ENCODE results near the gene TLE2. TPM values are rescaled to one million over a fixed set of nuclear protein-coding genes. Genes with fewer than 3 reads are reported as not detected.

Gene TLE2
- total RNA-seq, 1 experiment from 2014 or later = 3.1 TPM

DNA sequence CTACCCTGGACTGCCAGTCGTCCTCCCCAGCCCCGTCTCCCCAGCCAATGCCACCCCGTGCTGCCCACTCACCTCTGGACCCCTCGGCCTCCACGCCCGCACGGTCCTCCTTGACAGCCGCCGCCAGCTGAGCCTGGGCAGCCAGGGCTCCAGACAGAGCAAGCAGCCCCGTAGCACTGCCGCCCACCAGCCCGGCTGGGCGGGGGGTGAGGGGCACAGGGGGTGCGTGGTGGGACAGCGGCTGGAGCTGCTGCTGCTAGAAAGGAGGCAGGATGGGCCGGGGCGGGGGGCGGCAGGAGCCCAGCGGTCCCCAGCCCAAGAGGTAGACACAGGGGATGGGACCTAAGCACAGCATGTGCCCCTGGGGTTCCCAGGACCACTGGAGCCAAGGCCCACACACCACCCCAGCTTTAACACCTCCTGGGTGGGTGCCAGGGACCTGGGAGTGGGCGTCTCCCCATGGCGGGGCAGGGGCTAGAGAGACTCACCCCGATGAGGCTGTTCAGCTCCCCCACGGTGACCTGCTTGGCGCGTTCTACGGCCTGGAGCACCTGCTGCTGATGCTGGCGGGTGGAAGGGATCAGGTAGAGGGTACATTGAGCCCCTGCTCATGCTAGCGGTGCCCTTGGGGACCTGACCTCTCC, 9.7 kb downstream of the TLE2 start:
- no peak overlapping the region for H4K5ac ChIP-seq (ENCODE audit: insufficient read length, low read depth, low read length)
- no peaks in the 10 kb centered on the region for H3K9me3 ChIP-seq (ENCODE audit: control insufficient read depth, low read depth, low read length)
- no peak overlapping the region for H3K9ac ChIP-seq (ENCODE audit: extremely low read depth, insufficient read length, low read length)
- H3K23me2 ChIP-seq (ENCODE audit: insufficient read length, low read depth, low read length, poor library complexity, severe bottlenecking) = no peaks in the 10 kb centered on the region
- H2BK12ac ChIP-seq (ENCODE audit: insufficient read length, low read depth, low read length) = no peak overlapping the region
- no peak overlapping the region for H3K4me3 Mint-ChIP-seq
- no peak overlapping the region for H2BK15ac ChIP-seq (ENCODE audit: low read depth, low read length)
- H4K91ac ChIP-seq (ENCODE audit: insufficient read length, low read depth, low read length) = no peak overlapping the region
- H3K23ac ChIP-seq (ENCODE audit: insufficient read length, low read depth, low read length) = no peak overlapping the region
- no peaks in the 10 kb centered on the region for H3K79me2 ChIP-seq (ENCODE audit: insufficient read depth, low read length)
- no peak overlapping the region for H3K4me2 ChIP-seq (ENCODE audit: insufficient read depth, insufficient read length, low read length)
- no CpG with 5 or more reads among the region's 28 CpGs for WGBS (ENCODE audit: extremely low coverage, insufficient read length, low lambda C conversion rate)
- no peaks in the 10 kb centered on the region for H4K20me1 ChIP-seq (ENCODE audit: control insufficient read depth, insufficient read depth, insufficient read length)
- H3K27me3 ChIP-seq (ENCODE audit: insufficient read depth, low read length) = no peaks in the 10 kb centered on the region
- H3K79me1 ChIP-seq (ENCODE audit: insufficient read depth, low read depth, low read length, poor library complexity, severe bottlenecking) = no peaks in the 10 kb centered on the region
- TF ChIP-seq, protein P1, sequence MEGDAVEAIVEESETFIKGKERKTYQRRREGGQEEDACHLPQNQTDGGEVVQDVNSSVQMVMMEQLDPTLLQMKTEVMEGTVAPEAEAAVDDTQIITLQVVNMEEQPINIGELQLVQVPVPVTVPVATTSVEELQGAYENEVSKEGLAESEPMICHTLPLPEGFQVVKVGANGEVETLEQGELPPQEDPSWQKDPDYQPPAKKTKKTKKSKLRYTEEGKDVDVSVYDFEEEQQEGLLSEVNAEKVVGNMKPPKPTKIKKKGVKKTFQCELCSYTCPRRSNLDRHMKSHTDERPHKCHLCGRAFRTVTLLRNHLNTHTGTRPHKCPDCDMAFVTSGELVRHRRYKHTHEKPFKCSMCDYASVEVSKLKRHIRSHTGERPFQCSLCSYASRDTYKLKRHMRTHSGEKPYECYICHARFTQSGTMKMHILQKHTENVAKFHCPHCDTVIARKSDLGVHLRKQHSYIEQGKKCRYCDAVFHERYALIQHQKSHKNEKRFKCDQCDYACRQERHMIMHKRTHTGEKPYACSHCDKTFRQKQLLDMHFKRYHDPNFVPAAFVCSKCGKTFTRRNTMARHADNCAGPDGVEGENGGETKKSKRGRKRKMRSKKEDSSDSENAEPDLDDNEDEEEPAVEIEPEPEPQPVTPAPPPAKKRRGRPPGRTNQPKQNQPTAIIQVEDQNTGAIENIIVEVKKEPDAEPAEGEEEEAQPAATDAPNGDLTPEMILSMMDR (conservative IDR thresholded peaks at IDR 0.05) = no peak
- H4K8ac ChIP-seq (replicated peaks; ENCODE audit: insufficient read length, low read depth, low read length) = no peak overlapping the region
- no peak overlapping the region for H3K14ac ChIP-seq (ENCODE audit: insufficient read depth, low read length)
- H3K4me1 ChIP-seq (ENCODE audit: insufficient read depth, low read length) = no peaks in the 10 kb centered on the region; the same call in 1 of the 2 replicates
- H2AFZ ChIP-seq (ENCODE audit: low read length) = no peak overlapping the region
- peaks cover 29% of the 10 kb centered on the region for H3K27me3 Mint-ChIP-seq (ENCODE audit: low read depth)
- H2BK20ac ChIP-seq (ENCODE audit: low read depth, low read length, poor library complexity, severe bottlenecking) = no peak overlapping the region
- no peak for DNase-seq
- H3K18ac ChIP-seq (ENCODE audit: insufficient read length, low read depth, low read length) = no peak overlapping the region
- no peak overlapping the region for H3K27ac ChIP-seq (ENCODE audit: insufficient read length, low read depth, low read length)
- H3K9me3 Mint-ChIP-seq = no peaks in the 10 kb centered on the region
- H2BK5ac ChIP-seq (ENCODE audit: insufficient read length, low read length) = no peak overlapping the region
- no peak overlapping the region for H3K56ac ChIP-seq (ENCODE audit: insufficient read length, low read depth, low read length)
- no peaks in the 10 kb centered on the region for H3K36me3 Mint-ChIP-seq (ENCODE audit: insufficient read depth in 1 of 3, low read depth in 3 of 3)
- no peak overlapping the region for H3T11ph ChIP-seq (ENCODE audit: low read length)
- no peak overlapping the region for H3K27ac Mint-ChIP-seq
- H3K4me1 Mint-ChIP-seq = peaks cover 3 to 6% of the 10 kb centered on the region in 2 experiments
- H2AK5ac ChIP-seq (ENCODE audit: insufficient read length, low read length) = no peak overlapping the region
- no peak overlapping the region for H2BK120ac ChIP-seq (ENCODE audit: low read depth, low read length, poor library complexity, severe bottlenecking)
- no peak overlapping the region for H3K4ac ChIP-seq (ENCODE audit: low read depth, low read length)

Data from H9 (cell line).